VCaP (cell line): ENCODE results near the gene ATPAF2.
"Not testable (repeated sequence)": the region's sequence is repeated elsewhere in the genome, so short reads cannot be mapped to it uniquely, and the experiment has no call there.

ENCODE experiments used
- H3K27ac ChIP-seq: fragments of 450-650 bp; 2 replicates; pipeline ENCODE4 v1.5.1; 2017
- TF ChIP-seq, protein P1 (sequence below): fragments of 450-650 bp; conservative IDR thresholded peaks from 2 replicates; pipeline ENCODE4 v1.5.1; 2017; ENCODE audit warnings: mild to moderate bottlenecking, moderate library complexity

The ATPAF2 gene

DNA sequence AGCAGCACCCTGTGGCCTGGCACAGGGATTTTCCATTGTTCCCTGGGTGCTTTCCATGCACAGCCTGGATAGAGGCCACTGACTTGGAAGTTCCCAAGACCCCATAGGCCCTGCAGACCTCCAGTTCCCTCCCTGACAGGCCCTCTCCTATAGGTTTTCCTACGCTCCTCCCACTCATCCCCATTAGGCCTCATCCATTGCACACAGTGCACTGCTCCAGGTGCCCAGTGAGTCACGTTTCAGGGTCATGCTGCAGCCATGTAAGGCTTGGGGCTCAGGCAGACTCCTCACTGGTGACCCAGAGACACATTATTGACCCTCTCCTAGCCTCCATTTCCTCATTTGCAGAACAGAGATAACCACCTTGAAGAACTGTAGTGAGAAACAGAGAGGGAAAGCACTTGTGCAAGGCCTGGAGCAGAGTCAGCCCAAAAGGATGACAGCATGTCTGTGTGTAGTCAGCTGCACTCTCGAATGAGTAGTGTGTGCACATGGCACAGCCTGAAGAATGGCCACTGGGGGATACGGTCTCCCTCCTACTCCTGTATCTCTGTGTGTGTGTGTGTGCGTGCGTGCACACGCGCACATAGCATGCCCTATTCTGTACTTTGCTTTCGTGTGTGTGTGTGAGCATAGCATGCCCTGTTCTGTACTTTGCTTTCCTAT is 39.5 kb downstream of the ATPAF2 start:
- no peak overlapping the region for H3K27ac ChIP-seq
- TF ChIP-seq, protein P1, sequence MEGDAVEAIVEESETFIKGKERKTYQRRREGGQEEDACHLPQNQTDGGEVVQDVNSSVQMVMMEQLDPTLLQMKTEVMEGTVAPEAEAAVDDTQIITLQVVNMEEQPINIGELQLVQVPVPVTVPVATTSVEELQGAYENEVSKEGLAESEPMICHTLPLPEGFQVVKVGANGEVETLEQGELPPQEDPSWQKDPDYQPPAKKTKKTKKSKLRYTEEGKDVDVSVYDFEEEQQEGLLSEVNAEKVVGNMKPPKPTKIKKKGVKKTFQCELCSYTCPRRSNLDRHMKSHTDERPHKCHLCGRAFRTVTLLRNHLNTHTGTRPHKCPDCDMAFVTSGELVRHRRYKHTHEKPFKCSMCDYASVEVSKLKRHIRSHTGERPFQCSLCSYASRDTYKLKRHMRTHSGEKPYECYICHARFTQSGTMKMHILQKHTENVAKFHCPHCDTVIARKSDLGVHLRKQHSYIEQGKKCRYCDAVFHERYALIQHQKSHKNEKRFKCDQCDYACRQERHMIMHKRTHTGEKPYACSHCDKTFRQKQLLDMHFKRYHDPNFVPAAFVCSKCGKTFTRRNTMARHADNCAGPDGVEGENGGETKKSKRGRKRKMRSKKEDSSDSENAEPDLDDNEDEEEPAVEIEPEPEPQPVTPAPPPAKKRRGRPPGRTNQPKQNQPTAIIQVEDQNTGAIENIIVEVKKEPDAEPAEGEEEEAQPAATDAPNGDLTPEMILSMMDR = no peak

DNA sequence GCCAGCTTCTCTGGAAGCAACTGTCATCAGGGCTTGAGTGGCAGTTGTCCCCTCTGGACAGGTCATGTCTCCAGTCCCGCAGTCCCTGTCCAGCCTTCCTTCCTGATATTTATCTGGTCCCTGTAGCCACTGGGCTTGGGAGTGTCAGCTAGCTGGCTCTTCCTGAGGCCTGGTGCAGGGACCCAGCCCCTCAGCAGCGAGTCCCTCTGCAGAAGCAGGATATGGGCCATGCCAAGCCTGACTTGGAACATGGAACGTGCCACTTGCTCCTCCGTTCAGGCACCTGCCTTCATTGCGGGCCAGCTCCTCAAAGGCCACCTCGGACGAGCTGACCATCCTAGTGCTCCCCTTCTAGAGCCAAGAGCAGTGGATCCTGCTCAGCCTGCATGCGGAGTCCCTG is 40.0 kb downstream of the ATPAF2 start:
- TF ChIP-seq, protein P1 = no peak
- no peak overlapping the region for H3K27ac ChIP-seq

- H3K27ac ChIP-seq = not testable (repeated sequence)
Measured at GRCh38 chr17:17995887-17996286, 43.1 kb downstream of the ATPAF2 start.

GRCh38 chr17:17994271-17995069 is 44.5 kb downstream of the ATPAF2 start:
- TF ChIP-seq, protein P1 = peak; percentile 34
- no peak overlapping the region for H3K27ac ChIP-seq

DNA sequence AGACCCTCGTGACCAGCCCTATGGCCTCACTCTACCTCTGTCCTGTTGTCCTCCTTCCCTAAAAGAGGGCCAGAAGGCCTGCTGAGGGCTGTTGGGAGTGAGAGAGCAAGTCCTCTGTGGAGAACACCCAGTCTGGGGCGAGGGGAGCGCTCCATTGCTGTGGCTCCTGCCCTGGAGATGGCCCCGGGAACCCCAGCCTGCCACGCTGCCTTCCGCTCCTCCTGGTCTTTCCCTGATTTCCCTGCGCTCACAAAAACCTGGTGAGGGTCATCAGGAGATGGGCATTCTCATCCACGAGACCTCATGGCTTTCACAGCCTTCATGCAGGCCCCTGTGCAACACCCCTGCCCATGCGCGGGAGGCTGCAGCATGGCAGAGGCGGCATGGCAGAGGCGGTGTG is 45.1 kb downstream of the ATPAF2 start:
- TF ChIP-seq, protein P1 = no peak
- no peak overlapping the region for H3K27ac ChIP-seq

- TF ChIP-seq, protein P1 = no peak
- H3K27ac ChIP-seq = no peak overlapping the region
Measured at GRCh38 chr17:17993366-17993765, 45.6 kb downstream of the ATPAF2 start.

- TF ChIP-seq, protein P1 = no peak
- no peak overlapping the region for H3K27ac ChIP-seq
Measured at GRCh38 chr17:17990282-17990681, 48.7 kb downstream of the ATPAF2 start.

- TF ChIP-seq, protein P1 = no peak
- no peak overlapping the region for H3K27ac ChIP-seq
Measured at GRCh38 chr17:17989618-17990017, 49.4 kb downstream of the ATPAF2 start.
